ENCODE measurements around the gene EEIG1. TPM values are rescaled to one million over a fixed set of nuclear protein-coding genes. Genes with fewer than 3 reads are reported as not detected.
A peak's percentile ranks its signal among the peaks of the same experiment; 100 is the strongest.

EEIG1 gene
- polyA plus RNA-seq, 1 donor from 2014 or later = 90.5 TPM

GRCh38 chr9:127987103-127987614, 6.4 kb upstream of the EEIG1 start:
- Mint-ChIP-seq H3K27me3 (no peaks in the 10 kb centered on the region), H3K4me3 (peak overlapping the region; percentile 31 to 81 (median 48)), H3K9me3 (no peaks in the 10 kb centered on the region), H3K4me1 (peaks cover 35 to 54% (median 52%) of the 10 kb centered on the region in 3 donors), H3K27ac (peak overlapping the region; percentile 88 to 98 (median 93)), H3K36me3 (peaks cover 2% of the 10 kb centered on the region)

- Mint-ChIP-seq H3K27ac (peak overlapping the region; percentile 74 to 100 (median 97)), H3K9me3 (no peaks in the 10 kb centered on the region), H3K4me1 (peaks cover 27 to 46% (median 45%) of the 10 kb centered on the region in 3 donors)
Measured at GRCh38 chr9:127985011-127985410, 4.2 kb upstream of the EEIG1 start.

GRCh38 chr9:127983847-127984289, 3.1 kb upstream of the EEIG1 start:
- no peaks in the 10 kb centered on the region for H3K9me3 Mint-ChIP-seq
- no peaks in the 10 kb centered on the region for H3K27me3 Mint-ChIP-seq
- H3K27ac Mint-ChIP-seq = peak overlapping the region; percentile 94 to 100 (median 97)
- peaks cover 27 to 45% (median 42%) of the 10 kb centered on the region in 3 donors for H3K4me1 Mint-ChIP-seq
- H3K4me3 Mint-ChIP-seq = peak overlapping the region; percentile 70 to 87 (median 80)
- peaks cover 6% of the 10 kb centered on the region for H3K36me3 Mint-ChIP-seq

More at GRCh38 chr9:127985011-127985410, 4.2 kb upstream of the EEIG1 start:
- peak overlapping the region; percentile 9 to 71 (median 66) for H3K4me3 Mint-ChIP-seq
- H3K27me3 Mint-ChIP-seq = no peaks in the 10 kb centered on the region
- H3K36me3 Mint-ChIP-seq = peaks cover 2% of the 10 kb centered on the region

DNA sequence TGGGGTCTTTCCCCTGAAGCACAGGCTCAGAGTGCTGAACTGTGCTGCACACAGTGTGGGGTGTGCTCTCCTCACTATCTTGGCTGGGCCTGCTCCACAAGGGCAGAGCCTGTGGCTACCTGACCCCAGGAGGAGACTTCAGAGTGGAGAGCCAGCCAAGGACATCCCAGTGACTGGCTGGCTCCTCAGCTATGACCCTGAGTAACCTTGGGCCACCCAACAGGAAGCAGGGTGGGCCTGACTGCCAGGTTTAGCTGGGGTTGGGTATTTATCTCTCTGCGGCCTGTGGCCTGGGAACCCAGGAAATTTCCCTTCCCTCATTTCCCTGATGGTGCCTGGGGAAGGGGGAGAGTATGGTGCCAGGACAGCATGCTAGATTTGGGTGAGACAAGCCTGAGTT, 2.1 kb upstream of the EEIG1 start:
- peaks cover 6% of the 10 kb centered on the region for H3K36me3 Mint-ChIP-seq
- H3K4me1 Mint-ChIP-seq = peaks cover 27 to 45% (median 42%) of the 10 kb centered on the region in 3 donors
- no peaks in the 10 kb centered on the region for H3K27me3 Mint-ChIP-seq
- peak overlapping the region; percentile 94 to 100 (median 97) for H3K27ac Mint-ChIP-seq
- H3K4me3 Mint-ChIP-seq = peak overlapping the region; percentile 70 to 87 (median 86)
- H3K9me3 Mint-ChIP-seq = no peaks in the 10 kb centered on the region

- Mint-ChIP-seq H3K4me1 (peaks cover 26 to 44% (median 41%) of the 10 kb centered on the region in 3 donors), H3K27ac (peak overlapping the region; percentile 94 to 100 (median 97)), H3K9me3 (no peaks in the 10 kb centered on the region), H3K4me3 (peak overlapping the region; percentile 89 to 98 (median 96)), H3K27me3 (no peaks in the 10 kb centered on the region), H3K36me3 (peaks cover 4% of the 10 kb centered on the region)
Measured at GRCh38 chr9:127981559-127982121, 851 bp upstream of the EEIG1 start.

- Mint-ChIP-seq H3K36me3 (peaks cover 4% of the 10 kb centered on the region), H3K27ac (peak overlapping the region; percentile 96 to 99 (median 98)), H3K4me3 (peak overlapping the region; percentile 89 to 100 (median 98)), H3K4me1 (peaks cover 39 to 53% (median 53%) of the 10 kb centered on the region in 3 donors), H3K27me3 (no peaks in the 10 kb centered on the region), H3K9me3 (no peaks in the 10 kb centered on the region)
Measured at GRCh38 chr9:127980060-127980705, 606 bp downstream of the EEIG1 start.

GRCh38 chr9:127979333-127980059, 1.3 kb downstream of the EEIG1 start:
- H3K9me3 Mint-ChIP-seq = no peaks in the 10 kb centered on the region
- H3K36me3 Mint-ChIP-seq = peaks cover 4% of the 10 kb centered on the region
- H3K27me3 Mint-ChIP-seq = no peaks in the 10 kb centered on the region
- H3K4me3 Mint-ChIP-seq = peak overlapping the region; percentile 89 to 100 (median 98)
- peaks cover 41 to 53% (median 52%) of the 10 kb centered on the region in 3 donors for H3K4me1 Mint-ChIP-seq
- H3K27ac Mint-ChIP-seq = peak overlapping the region; percentile 96 to 99 (median 98)

DNA sequence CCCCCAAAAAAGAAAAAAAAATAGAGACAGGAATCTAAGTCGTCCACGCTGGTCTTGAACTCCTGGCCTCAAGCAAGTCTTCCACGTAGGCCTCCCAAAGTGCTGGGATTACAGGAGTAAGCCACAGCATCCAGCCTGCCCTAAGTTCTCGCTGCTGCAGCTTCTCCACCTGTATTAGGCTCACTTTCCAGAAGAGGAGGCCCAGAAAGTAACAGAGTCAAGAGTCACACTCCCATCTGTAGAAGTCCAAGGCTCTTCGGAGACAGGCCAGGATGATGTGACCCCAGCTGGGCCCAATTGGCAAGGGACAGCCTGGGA, 1.8 kb downstream of the EEIG1 start:
- no peaks in the 10 kb centered on the region for H3K9me3 Mint-ChIP-seq
- H3K4me1 Mint-ChIP-seq = peaks cover 43 to 56% (median 56%) of the 10 kb centered on the region in 3 donors
- H3K36me3 Mint-ChIP-seq = peaks cover 4% of the 10 kb centered on the region
- no peaks in the 10 kb centered on the region for H3K27me3 Mint-ChIP-seq
- H3K4me3 Mint-ChIP-seq = peak overlapping the region; percentile 89 to 100 (median 98)
- H3K27ac Mint-ChIP-seq = peak overlapping the region; percentile 96 to 99 (median 98)

DNA sequence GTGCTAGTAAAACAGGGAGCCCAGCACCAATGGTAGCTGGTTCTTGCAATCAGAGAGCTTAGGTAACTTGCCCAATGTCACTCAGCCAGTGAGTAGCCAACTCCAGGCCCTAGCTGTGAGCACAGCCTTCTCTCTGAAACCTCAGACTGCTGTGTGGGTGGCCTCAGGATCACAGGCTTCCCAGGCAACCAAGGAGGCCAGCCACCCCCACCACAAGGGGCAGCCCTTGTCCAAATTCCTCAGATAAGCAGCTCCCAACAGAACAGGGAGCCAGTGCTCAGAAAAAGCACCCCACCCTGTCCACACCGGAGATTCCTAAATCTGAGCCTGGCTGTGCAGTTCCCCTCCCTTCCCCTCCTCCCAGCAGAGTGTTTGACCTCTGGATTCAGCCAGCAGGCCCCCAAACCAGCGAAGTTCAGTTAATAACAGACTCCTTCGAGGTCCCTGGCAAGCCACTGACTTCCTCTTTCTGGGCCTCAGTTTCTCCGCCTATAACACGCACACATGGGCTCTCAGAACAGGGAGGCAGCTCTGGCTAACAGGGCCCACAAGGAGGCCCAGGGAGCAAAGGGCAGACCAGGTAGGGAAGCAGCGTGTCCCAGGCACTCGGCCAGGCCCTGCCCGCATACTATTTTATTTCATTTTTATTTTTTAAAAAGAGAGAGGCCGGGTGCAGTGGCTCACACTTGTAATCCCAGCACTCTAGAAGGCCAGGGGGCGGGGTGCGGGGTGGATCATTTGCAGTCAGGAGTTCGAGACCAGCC, 2.7 kb downstream of the EEIG1 start:
- Mint-ChIP-seq H3K4me3 (peak overlapping the region; percentile 89 to 100 (median 98)), H3K4me1 (peaks cover 38 to 56% (median 51%) of the 10 kb centered on the region in 3 donors), H3K9me3 (no peaks in the 10 kb centered on the region), H3K36me3 (peaks cover 4% of the 10 kb centered on the region), H3K27ac (peak overlapping the region; percentile 85 to 99 (median 95)), H3K27me3 (no peaks in the 10 kb centered on the region)

GRCh38 chr9:127977009-127977883, 3.5 kb downstream of the EEIG1 start:
- H3K36me3 Mint-ChIP-seq = peaks cover 4% of the 10 kb centered on the region
- H3K9me3 Mint-ChIP-seq = no peaks in the 10 kb centered on the region
- H3K27me3 Mint-ChIP-seq = no peaks in the 10 kb centered on the region
- peaks cover 34 to 56% (median 49%) of the 10 kb centered on the region in 3 donors for H3K4me1 Mint-ChIP-seq
- peak overlapping the region; percentile 84 to 99 (median 95) for H3K27ac Mint-ChIP-seq
- H3K4me3 Mint-ChIP-seq = peak overlapping the region; percentile 89 to 100 (median 98)

GRCh38 chr9:127976498-127976897, 4.3 kb downstream of the EEIG1 start:
- Mint-ChIP-seq H3K9me3 (no peaks in the 10 kb centered on the region), H3K4me1 (peaks cover 33 to 58% (median 52%) of the 10 kb centered on the region in 3 donors), H3K4me3 (peak overlapping the region; percentile 78 to 100 (median 93)), H3K27ac (peak overlapping the region; percentile 69 to 99 (median 81)), H3K27me3 (no peaks in the 10 kb centered on the region), H3K36me3 (peaks cover 6% of the 10 kb centered on the region)

DNA sequence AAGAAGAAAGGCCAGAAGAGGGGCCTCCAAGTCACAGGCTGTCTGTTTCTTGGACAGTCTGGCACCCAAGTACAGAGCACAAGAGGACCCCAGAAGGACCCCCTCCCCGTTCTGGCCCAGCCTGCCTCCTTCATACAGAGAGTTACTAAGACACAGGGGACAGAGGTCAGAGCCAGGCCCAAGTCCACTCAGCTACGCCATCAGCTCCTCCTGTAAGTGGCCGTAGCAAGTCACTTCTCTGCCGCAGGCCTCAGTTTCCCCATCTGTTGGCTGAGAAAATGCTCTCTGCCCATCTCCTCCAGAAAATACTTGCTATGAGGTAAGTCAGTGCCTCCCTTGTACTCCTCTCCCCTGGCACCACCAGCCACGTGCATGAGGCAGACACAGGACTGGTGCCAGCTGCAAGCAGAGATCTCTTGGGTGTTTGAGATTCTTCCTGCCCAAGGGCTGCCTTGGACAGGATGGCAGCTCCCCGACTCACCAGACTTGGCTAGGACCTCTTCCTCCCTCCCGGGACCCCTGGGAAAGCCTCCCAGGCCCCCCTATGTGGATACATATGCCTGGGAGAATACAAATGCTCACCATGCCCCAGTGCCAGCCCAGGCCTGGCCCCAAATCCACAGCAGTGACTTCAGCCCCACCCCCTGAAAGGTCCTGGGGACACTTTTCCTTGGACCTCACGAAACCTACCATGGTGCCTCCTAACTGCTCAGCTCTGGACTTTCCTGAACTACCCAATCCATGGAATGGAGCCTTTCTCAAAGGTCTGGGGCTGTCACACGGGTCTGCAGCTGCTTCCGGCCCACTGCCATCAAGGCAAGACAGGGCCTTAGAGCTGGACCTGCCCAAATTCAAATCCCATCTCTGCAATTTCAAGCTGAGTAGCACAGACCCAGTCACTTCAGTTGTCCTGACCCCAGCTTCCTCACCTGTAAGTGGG, 5.1 kb downstream of the EEIG1 start:
- Mint-ChIP-seq H3K4me1 (peaks cover 36 to 60% (median 56%) of the 10 kb centered on the region in 3 donors), H3K4me3 (peak overlapping the region; percentile 78 to 100 (median 93)), H3K27me3 (no peaks in the 10 kb centered on the region), H3K9me3 (no peaks in the 10 kb centered on the region), H3K27ac (peak overlapping the region; percentile 81 to 99 (median 88)), H3K36me3 (peaks cover 6% of the 10 kb centered on the region)

All from IgD-negative memory B cell (primary cell).